Fibroblast of skin of scalp (primary cell): ENCODE data around the gene GABRB2.

Experiments used
- DNase-seq: peaks from one replicate; pipeline ENCODE4 v3.0.0-alpha.2; 2013

The GABRB2 gene

DNA sequence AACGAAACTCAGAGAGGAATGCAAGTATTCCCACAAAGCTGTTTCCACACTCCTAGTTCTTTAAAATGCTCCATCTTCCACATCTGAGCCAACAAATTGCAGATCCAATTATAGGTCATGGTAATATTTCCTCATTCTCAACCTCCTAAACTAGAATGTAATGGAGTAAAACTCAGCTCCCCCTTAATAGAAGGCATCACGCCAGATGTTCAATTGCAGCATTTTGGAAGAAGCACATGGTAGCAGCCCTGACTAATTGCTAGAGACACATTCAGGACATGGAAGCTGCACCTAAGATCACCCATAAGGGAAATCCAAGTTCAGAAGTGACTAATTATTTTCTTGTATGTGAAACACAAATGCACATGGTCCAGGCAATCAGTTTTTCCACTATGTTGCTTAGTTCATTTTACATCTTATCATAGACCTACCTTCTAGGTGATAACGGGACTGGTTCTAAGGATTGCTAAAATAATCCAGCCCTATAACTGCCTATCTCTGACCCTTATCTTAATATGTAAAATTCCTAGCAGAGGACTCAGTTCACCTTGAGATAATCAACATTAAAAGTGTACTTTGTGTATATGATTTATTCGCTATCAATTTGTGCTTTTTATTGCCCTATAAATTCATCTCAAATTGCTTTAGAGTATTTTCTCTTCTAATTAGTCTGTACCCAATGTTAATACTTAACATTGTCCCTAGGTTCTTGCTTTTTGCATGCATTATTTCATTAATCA is 75.1 kb downstream of the GABRB2 start:
- no peak for DNase-seq

DNA sequence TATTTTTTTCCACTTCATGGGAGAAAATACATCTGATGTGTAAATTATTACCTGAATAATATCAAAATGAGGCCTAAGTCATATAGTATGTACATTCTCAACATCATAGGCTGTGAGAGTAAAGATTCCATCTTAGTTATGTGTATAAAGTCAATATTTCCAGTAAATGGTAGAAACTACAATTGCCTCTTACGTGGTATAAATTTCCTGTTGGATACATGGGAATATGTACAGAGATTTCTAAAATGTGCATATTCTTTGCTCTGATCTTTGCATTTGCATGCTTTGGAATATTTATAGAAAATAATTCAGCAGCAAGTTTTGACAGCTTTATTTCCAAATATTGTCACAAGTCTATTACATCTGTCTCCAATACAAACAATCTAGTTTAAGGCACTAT is 78.8 kb downstream of the GABRB2 start:
- no peak for DNase-seq

DNA sequence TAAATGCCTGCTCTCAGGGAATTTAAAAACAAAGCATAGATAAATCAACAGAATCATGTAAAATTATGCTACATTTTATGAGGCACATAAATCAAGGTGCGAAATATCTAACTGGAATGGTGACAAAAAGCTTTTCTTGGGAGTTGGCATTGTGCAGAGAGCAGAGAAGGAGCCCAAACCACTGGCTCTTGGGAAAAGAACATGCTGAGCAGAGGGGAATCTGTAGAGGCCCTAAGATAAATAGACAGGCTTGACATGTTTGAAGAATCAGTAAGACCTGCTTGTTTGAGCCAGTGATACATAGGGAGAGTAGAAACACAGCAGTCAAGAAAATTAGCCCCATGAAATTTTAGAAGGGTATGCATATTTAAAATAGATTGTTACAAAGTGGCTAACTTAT is 85.8 kb downstream of the GABRB2 start:
- no peak for DNase-seq

DNA sequence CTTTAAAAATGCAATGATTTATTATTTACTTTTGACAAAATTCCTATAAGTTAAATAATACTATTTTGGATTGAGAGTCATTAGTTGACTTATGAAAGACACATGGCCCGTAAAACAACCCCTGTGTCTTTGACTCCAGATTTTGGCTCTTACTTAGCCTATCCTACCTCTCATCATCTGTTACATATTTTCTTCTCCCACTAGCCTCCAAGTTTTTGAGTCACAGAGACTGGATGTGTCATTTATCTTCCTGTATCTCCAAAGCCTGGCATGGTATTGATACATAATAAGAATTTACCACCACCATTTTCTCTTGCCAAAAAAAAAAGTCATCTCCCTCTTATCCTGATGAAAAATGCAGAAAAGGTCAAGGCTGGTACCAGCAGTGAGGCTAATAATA is 99.9 kb downstream of the GABRB2 start:
- no peak for DNase-seq

DNA sequence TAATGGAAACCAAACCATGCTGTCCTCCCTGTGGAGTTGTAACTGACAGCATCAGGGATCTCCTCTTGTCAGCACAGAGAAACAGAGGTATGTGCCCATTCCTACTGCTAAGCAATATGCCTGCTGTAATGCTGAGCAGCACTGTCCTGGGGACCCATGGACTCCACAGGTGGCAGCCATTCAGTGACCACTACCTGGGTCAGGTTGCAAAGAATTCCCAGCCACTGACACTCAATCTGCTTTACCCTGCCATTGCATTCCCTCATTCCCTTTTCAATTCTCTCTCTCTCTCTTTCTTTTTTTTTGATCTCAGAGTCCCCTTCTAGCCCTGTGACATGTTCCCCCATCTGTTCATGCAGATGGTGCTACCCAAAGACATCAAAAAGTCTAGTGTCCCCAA is 104.1 kb downstream of the GABRB2 start:
- no peak for DNase-seq

DNA sequence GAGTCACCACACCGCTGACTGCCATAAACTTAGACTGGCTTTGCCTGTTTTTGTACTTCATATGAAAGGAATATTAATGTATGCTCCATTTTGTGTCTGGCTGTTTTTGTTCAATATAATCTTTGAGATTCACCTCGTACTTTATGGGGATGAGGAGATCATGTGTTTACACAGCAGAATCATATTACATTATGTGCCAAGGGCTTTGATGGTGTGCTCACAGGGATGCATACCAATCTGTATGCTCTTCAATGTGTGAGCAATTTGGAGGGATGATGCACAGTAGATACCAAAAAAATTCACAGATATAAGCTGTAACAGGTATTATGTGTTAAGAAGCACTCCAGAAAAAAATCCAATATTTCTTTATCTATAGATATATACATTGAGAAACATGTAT is 113.7 kb downstream of the GABRB2 start:
- DNase-seq = no peak

DNA sequence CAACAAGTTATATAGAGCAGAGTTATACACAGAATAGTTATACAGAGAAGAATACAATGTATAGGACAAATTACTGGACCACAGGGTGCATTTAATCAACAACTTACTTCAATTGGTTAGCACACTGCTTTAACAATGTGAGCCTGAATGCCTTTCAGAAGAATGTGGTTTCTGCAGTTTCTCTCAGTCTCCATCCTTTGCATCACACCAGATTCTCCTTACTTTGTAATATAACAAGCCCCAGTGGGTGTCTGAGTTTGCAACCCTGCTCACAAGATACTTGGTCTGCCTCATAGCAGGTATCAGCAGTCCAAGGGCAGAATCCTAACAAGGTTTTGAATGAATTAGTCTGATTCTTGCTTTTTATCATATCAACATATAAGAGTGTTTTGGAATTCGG is 114.6 kb downstream of the GABRB2 start:
- DNase-seq = no peak

DNA sequence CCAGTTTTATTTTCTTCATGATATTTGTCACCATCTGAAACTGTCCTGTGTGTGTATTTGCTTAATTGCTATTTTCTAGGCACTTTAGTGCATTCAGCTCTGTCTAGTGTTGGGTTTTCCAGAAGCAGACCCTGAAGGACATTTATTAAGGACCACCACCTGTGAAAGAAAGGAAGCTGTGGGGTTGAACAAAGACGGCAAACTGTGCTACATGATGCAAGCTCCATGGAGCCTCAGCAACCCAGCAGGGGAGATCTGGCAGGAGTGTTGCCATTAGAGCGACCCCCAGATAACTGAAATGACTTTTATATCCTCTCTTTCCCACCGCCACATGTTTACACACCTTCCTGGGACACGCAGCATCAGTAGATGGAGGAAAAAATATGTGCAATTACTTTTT is 125.5 kb downstream of the GABRB2 start:
- DNase-seq = no peak

DNA sequence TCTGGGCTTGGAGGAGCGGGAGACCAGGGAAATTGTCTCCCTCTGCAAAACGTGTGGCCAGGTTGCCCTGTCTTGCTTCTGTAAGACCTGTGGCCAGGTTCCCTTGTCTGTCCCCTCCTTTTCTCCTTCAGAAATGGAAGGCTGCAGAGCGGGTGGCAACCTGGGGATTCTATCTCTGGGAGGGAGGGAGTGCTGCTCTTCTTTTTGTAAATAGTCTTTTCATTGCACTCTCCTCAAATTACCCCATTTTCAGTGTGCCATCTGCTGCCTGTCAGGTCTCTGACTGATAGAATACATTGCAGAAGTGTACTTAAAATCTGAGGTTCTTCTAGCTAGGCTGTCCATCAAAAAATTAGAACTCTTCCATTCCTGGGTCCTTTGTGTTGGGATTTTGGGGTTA is 126.0 kb downstream of the GABRB2 start:
- no peak for DNase-seq

DNA sequence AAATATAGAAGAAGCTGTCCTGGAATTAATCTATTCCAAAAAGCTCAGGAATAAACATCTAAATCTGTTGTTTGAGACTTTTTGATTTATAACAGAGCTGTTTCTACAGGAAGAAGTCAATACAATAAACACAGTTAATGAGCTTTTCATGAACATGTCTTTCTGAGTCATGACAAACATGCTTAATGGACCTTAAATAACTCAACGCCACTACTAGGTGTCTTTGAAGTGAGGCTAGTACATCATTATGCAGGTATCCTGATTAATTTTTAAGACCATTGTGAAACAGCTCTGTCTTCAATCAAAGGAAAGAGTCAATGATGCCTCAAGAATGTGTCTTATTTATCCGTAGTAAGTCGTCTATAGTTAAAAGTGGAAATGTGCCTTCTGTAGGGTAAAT is 131.6 kb downstream of the GABRB2 start:
- no peak for DNase-seq

DNA sequence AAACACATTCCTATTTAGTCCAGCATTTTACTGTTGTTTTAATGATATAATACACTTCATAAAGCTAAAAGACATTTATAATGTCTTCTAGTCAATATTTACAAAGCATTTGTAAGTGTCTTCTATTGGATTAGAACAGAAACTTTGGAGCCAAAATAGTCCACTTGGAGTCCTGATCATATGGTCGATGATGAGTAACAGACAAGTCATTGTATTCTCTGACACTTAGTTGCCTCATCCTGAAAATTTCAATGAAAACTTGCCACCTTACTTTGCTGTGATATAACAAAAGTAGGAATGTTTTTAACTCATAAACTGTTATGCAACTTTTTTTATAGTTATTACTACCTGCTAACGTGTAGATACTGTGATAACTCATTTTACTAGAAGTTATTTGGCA is 132.5 kb downstream of the GABRB2 start:
- no peak for DNase-seq

DNA sequence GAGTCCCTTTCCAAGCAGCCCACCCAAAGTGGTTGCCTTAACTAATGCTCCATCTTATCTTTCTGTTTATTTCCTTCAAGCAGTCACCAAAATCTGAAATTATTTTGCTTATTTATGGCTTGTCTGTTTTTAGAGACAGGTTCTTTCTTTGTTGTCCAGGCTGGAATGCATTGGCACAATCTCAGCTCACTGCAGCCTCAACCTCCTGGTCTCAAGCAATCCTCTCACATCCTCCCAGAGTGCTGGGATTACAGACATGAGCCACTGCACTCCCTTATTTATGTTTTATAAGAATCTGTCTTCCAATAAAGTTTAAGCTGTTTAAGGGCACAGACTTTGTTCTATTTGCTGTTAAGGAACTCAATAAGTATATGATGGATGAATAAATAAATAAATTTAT is 133.7 kb downstream of the GABRB2 start:
- no peak for DNase-seq

DNA sequence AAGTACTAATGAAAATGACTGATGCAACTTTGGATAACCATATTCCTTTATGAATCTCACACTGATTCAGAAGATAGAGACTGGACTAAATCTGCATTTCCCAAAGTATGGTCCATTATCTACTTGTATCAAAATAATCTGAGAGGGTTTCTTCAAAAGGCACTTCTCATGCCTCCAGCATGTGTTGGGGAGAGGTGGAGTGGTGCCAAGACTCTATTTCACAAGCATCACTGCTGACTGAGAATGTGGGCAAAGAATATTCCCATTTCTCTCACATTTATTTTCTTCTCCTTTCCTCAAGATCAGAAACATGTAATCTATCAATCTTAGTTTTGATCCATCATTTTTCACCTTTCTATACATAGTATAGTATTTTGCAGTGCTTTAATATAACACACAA is 135.4 kb downstream of the GABRB2 start:
- DNase-seq = no peak

DNA sequence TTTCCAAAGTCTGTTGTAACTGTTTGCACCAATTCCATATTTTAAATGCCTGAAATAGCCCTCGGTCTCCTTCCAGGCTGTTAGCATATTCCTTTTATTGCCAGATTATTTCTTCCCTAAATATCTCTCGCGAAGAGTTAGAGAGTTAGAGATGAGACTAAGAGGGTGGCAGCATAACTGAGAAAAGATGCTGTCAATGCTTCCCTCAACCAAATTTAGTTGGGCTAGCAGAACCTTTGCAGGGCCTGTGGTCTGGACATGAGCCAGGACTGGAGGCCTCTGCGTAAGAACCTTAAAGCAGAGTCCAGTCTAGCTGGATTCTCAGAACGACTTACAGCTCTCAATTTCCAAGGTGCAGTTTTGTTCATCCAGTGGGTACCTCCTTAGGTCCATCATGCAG is 135.9 kb downstream of the GABRB2 start:
- no peak for DNase-seq

DNA sequence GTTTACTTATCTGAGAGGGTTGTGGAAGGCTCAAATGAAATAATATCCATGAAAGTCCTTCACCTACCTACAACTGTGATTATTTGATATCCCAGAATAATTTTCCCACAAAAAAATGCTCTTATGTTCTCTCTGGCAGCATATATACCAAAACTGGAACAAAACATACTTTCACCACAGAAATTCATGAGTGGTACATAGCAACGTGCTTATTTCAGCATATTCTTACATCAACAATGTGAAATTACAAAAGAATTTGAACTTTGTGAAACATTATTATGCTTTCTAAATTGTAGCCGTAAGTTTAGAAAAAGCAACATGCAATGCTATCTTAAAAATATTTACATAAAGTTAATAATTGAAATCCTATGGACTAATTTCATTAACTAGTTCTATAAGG is 137.1 kb downstream of the GABRB2 start:
- DNase-seq = no peak

DNA sequence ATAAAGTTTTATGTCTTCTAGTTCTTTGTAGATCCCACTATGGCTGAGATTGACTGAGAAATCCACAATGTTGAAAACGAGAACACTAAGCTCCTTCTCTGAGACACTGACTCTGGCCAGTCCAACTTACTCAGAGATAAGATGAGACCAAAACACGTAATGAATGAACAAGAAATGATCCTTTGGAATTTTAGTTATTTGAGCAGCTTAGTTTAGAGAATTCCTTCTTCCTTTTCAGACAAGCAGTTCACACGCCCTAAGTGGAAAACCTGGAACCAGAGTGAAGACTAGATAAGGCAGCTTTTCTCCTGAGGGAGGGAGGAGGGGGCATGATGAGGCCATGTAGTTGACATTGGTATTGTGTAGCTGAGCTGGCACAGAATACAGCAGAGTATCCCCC is 139.6 kb downstream of the GABRB2 start:
- peak; percentile 13 for DNase-seq

DNA sequence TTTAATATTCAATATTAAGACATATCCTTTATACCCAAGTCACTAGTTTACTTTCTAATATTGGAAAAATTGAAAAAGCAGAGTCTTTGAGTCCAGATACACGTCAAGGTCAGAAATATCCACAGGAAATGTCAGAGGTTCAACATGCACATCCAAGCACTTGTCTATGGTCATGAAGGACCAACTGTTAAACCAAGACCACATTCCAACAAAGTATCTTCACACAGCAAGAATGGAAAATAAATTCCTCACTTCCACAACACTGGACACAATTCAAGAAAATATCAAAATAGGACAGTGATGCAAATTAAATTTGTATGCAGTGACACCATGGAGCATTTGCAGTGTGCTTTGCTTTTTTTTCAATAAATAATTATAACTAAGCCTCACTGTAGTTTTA is 142.5 kb downstream of the GABRB2 start:
- DNase-seq = no peak

DNA sequence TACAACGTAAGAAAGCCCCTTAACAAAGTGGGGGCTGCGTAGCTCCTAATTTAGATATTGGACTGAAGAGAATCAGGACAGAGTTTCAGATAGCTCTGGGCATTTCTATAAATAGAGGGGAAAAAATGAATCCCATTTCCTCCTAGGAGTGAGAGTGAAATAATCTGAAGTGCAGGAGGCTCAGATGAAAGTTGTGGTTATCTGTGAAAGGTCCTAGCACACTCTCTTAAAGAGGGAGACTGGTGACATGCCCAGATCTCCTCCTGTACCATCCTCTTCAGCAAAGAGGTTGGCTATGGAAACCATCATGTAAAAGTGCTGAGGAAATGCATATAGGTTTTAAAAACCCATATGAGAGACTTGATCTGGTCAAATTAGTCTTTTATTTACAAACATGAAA is 143.4 kb downstream of the GABRB2 start:
- DNase-seq = no peak

DNA sequence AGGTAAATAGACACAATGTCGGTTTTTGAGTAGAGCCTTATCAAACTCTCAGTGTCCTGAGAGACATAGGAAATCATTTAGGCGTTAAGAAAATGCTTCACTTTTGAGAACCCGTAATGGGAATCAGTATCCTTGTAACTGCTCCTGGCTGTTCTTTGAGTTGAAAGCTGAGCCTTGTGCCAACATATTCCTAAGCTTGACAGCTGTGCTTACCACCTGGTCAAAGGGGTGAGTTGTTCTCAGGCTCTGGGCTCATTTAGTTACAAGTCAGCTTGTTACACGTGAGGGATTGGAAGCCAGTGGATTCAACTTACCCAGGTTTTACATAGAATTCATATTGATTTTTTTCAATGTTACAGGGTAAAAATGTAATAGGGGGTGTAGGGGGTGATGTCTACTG is 145.9 kb downstream of the GABRB2 start:
- DNase-seq = no peak

DNA sequence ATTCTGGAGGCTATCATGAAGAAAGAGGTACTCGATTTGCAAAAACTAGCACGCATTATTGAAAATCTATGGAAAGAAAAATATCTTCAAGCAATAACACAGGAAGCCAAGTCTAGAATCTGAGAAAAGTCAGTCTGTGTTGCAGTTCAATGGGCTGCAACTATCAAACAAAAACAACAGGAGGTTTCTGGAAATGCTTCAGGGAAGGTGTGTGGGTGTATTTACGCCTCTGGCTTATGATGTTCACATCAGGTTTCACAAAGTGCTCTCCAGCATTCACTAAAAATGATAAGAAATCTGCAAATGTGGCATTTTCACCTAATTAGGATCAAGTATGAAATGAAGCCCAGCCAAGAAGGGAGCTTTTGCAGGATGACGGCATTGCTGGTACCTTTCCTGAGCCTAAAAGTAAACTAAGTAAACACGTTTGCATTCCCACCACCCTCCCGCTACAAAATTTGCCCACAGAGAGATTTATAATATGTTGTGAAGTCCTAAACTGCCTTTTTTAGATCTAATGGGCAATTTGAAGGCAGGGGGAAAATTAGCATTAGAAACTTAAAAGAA is 146.4 kb downstream of the GABRB2 start:
- no peak for DNase-seq

DNA sequence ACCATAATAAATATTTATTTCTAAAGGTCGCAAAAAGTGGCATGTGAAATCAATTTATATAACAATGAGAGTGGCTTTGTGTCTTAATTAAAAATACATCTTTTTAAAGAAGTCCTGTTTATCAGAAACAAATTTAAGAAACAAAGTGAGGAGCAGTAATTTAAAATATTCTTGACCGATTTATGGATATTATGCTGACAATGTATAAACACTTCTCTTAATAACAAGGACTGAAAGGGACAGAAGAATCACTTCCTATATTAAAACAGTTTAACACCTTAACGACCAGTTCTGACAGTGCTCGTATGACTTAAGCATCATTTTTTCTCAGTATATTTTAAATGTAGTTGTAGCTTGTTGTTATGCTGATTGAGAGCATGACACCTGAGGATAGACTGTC is 149.1 kb downstream of the GABRB2 start:
- no peak for DNase-seq

DNA sequence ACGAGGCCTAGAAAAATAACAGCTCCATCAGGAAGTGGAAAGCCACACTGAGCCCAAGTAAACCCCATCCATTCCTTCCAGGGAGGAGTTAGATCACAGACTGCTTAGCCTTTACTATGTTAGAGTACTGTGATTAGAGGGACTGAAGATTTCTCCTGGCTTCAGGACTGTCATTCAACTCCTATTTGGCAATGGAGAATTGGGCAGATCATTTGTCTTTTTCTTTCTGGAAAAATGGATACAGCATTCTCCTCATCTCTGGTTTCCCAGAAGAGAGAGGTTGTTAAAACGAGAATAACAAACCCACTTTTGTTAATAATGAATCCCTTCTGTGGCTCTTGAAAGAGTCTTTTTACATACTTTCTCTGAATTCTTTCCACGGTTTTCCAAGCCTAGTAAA is 150.4 kb downstream of the GABRB2 start:
- DNase-seq = no peak

DNA sequence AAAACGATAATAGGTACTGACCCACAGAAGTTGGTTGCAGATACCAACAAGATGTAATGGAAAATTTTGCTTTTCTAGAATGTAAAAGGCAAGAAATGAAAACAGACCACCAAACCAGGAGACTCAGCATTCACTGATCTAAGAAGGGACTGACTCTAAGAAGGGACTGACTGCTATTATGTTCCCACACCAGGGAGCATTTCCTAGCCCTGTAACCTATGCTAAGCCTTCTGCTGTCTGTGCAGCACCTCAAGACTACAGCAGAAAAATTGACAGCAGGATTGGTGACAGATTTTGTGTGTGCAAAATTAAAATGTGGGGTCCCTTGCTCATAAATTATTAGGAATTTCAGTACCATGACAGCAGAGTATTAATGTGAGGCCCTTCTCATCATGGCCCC is 154.8 kb downstream of the GABRB2 start:
- no peak for DNase-seq

DNA sequence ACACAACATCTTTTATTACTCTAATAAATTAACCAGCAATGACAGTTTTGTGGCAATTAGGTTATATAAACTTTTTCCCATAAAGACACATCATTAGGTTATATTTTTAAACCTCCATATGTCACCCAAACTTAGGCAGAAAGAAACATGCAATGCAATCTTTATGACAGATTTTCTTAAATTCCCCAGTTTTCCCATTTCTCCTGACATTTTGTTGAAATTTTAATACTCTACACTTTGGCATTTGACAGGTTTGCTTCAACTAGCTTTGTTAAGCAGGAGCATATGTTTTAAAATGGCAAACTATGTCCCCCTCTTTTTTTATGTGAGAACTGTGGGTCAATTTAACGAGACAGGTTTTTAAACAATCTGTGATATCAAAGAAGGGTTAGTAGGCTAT is 155.5 kb downstream of the GABRB2 start:
- DNase-seq = no peak

DNA sequence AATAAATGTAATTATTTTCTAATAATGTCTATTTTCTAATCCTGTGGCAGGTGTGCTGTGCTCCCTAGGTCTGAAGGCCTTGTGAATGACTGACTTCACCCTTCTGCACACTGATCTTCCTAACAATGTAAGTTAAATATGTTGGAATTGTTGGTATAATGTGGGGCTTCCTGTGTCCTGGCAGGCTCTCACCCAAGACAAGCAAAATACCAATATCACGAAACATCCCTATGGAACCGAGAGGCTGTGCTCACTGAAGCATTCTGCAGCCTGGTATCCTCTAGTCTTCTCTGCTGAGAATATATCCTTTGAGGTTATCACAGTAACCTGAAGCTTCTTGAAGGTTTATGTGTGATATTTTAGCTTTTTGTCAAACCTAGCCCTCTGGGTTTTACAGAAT is 159.4 kb downstream of the GABRB2 start:
- DNase-seq = no peak
